Neural cell (in vitro differentiated cells): ENCODE results near the gene GGA2.

Experiments used
- CTCF ChIP-seq: fragments of 450-650 bp; IDR thresholded peaks from 2 replicates; pipeline ENCODE4 v1.5.1; 2014; ENCODE audit warnings: antibody characterized with exemption, mild to moderate bottlenecking, moderate library complexity; ENCODE audit not compliant: poor library complexity, severe bottlenecking
- EZH2 ChIP-seq: fragments of 200-600, 300-800 bp; shearing (Covaris generic), sonication (generic); IDR thresholded peaks from 2 replicates; pipeline ENCODE4 v1.6.1; 2014; ENCODE audit warnings: antibody characterized with exemption, low read length, borderline replicate concordance, mild to moderate bottlenecking; ENCODE audit not compliant: insufficient read depth, poor library complexity, severe bottlenecking
- MXI1 ChIP-seq: fragments of 450-650 bp; conservative IDR thresholded peaks from 2 replicates; pipeline ENCODE4 v1.6.1; 2014; ENCODE audit warnings: antibody characterized with exemption, mild to moderate bottlenecking; ENCODE audit not compliant: poor library complexity, severe bottlenecking

GRCh38 chr16:23495671-23496070, 14.6 kb downstream of the GGA2 start:
- TF ChIP-seq MXI1 = no peak
- no peak for TF ChIP-seq CTCF
- no peak for TF ChIP-seq EZH2
